GM23248 (cell line): ENCODE results near the gene ANKRD9.

ENCODE experiments used
- EZH2 ChIP-seq: fragments of 200-600 bp; sonication (generic); IDR thresholded peaks from 2 replicates; pipeline ENCODE4 v1.6.1; 2018; ENCODE audit warnings: antibody characterized with exemption, mild to moderate bottlenecking; ENCODE audit not compliant: insufficient read depth, poor library complexity, severe bottlenecking
- EZH2phosphoT487 ChIP-seq: fragments of 200-600 bp; sonication (generic); IDR thresholded peaks from 2 replicates; pipeline ENCODE4 v1.6.1; 2018; ENCODE audit warnings: antibody characterized with exemption, moderate library complexity, mild to moderate bottlenecking, low read depth; ENCODE audit not compliant: insufficient read depth

GRCh38 chr14:102501751-102502315 is 7.7 kb downstream of the ANKRD9 start:
- no peak for TF ChIP-seq EZH2
- no peak for TF ChIP-seq EZH2phosphoT487
